GM23338 (cell line): Measurements from ENCODE around the gene CDC42BPB.

Source experiments
- CREB1 ChIP-seq: fragments of 250-450 bp; sonication (Bioruptor Pico); IDR thresholded peaks from 2 replicates; pipeline ENCODE4 v1.5.0; 2020; ENCODE audit warnings: low read depth, mild to moderate bottlenecking, moderate library complexity
- CTCF ChIP-seq, 2 experiments: fragments of 200-600 bp in 1 of 2; sonication (generic) in 1 of 2; conservative IDR thresholded peaks; 2 replicates each; pipeline versions ENCODE4 v1.5.1 to v1.6.1; 2016 to 2017; ENCODE audit warnings: antibody characterized with exemption in 2 of 2, low read depth in 2 of 2, mild to moderate bottlenecking in 2 of 2, moderate library complexity in 1 of 2
- ETS1 ChIP-seq: IDR thresholded peaks from 2 replicates; pipeline ENCODE4 v1.6.1; 2016; ENCODE audit warnings: antibody characterized with exemption
- EZH2 ChIP-seq: fragments of 200-600 bp; sonication (generic); IDR thresholded peaks from one replicate; pipeline ENCODE4 v1.8.0; 2017; ENCODE audit warnings: antibody characterized with exemption, mild to moderate bottlenecking, low read depth; ENCODE audit not compliant: unreplicated experiment
- EZH2phosphoT487 ChIP-seq: fragments of 200-600 bp; sonication (generic); IDR thresholded peaks from one replicate; pipeline ENCODE4 v1.8.1; 2018; ENCODE audit warnings: antibody characterized with exemption; ENCODE audit not compliant: unreplicated experiment
- JUNB ChIP-seq: IDR thresholded peaks from one replicate; pipeline ENCODE4 v1.6.1; 2016; ENCODE audit warnings: antibody characterized with exemption; ENCODE audit not compliant: unreplicated experiment
- POLR2AphosphoS5 ChIP-seq: IDR thresholded peaks from 2 replicates; pipeline ENCODE4 v1.6.1; 2016; ENCODE audit warnings: antibody characterized with exemption, low read depth
- REST ChIP-seq: IDR thresholded peaks from one replicate; pipeline ENCODE4 v1.6.1; 2018; ENCODE audit warnings: antibody characterized with exemption; ENCODE audit not compliant: unreplicated experiment
- ZNF462 ChIP-seq: fragments of 250-450 bp; sonication (Bioruptor Pico); IDR thresholded peaks from 2 replicates; pipeline ENCODE4 v1.5.0; 2020; ENCODE audit warnings: mild to moderate bottlenecking, moderate library complexity

GRCh38 chr14:102983496-102983895 lies 73.9 kb downstream of the CDC42BPB start:
- TF ChIP-seq CTCF (conservative IDR thresholded peaks at IDR 0.05; ENCODE audit: low read depth in 2 of 2) (no peak), POLR2AphosphoS5 (no peak), EZH2 (no peak), EZH2phosphoT487 (no peak), ZNF462 (CRISPR knock-in tag) (no peak), REST (no peak), CREB1 (CRISPR knock-in tag) (no peak), ETS1 (no peak), JUNB (no peak)
